ENCODE results near the gene PRDX5. TPM values are rescaled to one million over a fixed set of nuclear protein-coding genes. Genes with fewer than 3 reads are reported as not detected.

Gene PRDX5
- total and polyA plus RNA-seq, 9 of the 15 experiments (the other 6 are each of a cell fraction or from before 2014, with no cell fraction given): 40.8 to 327 (median 204) TPM

DNA sequence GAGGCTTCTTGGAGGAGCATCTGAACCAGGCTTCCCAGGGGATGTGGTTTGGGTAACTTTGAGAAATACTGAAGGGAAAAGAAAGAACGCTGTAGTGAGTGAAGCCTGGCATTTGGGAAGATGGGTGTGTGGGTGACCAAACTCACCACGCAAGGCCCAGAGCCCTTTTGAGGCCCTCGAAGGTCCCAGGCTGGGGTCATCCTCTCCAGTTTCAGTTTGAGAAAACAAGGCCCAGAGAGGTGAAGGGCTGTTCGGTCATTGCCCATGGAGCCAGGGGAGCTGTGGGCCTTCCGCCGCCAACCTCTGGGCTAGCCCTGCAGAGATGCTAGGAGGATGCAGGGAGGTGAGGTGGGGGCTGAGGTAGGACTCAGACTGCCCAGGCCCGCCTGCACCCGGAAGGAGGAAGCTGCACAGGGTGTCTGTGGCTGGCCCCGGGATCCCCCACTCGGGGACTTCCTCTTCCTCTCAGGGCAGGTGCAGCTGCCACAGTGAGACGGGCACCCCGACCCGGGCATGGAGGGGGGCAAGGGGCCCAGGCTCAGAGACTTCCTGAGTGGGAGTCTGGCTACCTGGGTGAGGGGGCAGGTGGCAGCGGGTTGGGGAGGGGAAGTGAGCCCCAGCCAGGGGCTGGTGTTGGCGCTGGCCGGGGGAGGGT is 22.0 kb downstream of the PRDX5 start, which contains the start of gene CCDC88B:
Gene CCDC88B, plus strand, starts transcription at position 451 of the 655 bp plus-strand sequence. Its CDS starts 63 bp downstream, at position 514.
- H3K27ac ChIP-seq (ENCODE audit: extremely low read depth, low read depth, low read length): no peak within 1 kb of the TSS; the same call in 2 of the 3 replicates
- H3K79me2 ChIP-seq (ENCODE audit: control insufficient read depth, insufficient read depth, low read length): no peaks in the 10 kb centered on the region
- intact Hi-C loops (cut with micrococcal nuclease): no loop called here
- H3K9me3 ChIP-seq (replicated peaks; ENCODE audit: control insufficient read depth, insufficient read depth, low read depth, low read length): no peaks in the 10 kb centered on the region
- FAIRE-seq (no peak), ATAC-seq (no peak), DNase-seq (ENCODE audit: extremely low read depth in 1 of 4, low spot score in 3 of 4) (no peak)
- CTCF ChIA-PET (ENCODE audit: low intra/inter-chr PET ratio): no interaction called here
- peaks cover 33 to 68% of the 10 kb centered on the region in 2 experiments for H3K4me1 ChIP-seq (replicated peaks in 1 of 2; ENCODE audit: control insufficient read depth in 2 of 2, insufficient read depth in 2 of 2, low read length in 2 of 2)
- H2AFZ ChIP-seq (ENCODE audit: low read depth, low read length): peak within 1 kb of the TSS; percentile 86
- POLR2A ChIA-PET: interaction anchor here (1.4 kb wide), 2 partner anchors 16 to 22 kb away, joined by 3 to 4 read pairs; partner anchors contain the start of genes PRDX5 and TRMT112
- peak within 1 kb of the TSS; percentile 75 for H3K4me2 ChIP-seq (ENCODE audit: insufficient read depth, low read length)
- peak within 1 kb of the TSS; percentile 36 to 77; a peak in 3 of 4 replicates for H3K9ac ChIP-seq (ENCODE audit: insufficient read depth in 1 of 2, low read depth in 2 of 2, low read length in 2 of 2)
- no peaks in the 10 kb centered on the region for H3K36me3 ChIP-seq (ENCODE audit: control insufficient read depth, insufficient read depth, low read length)
- in situ Hi-C loops (cut with MboI): no loop called here
- no peaks in the 10 kb centered on the region for H3K27me3 ChIP-seq (ENCODE audit: control insufficient read depth in 2 of 2, insufficient read depth in 2 of 2, low read length in 2 of 2)
- peak; percentile 55; the same call in 1 of the 2 replicates for TF ChIP-seq SPI1 (IDR thresholded peaks at IDR 0.05; ENCODE audit: borderline replicate concordance, low read depth, low read length)
- no peak for TF ChIP-seq NFXL1 (CRISPR knock-in tag; IDR thresholded peaks at IDR 0.05)
- no peak for TF ChIP-seq CHD2 (IDR thresholded peaks at IDR 0.05; ENCODE audit: low read depth, low read length)
- TF ChIP-seq SETDB1 (IDR thresholded peaks at IDR 0.05; ENCODE audit: low read length): no peak
- TF ChIP-seq KAT7 (CRISPR knock-in tag; IDR thresholded peaks at IDR 0.05; ENCODE audit: borderline replicate concordance): 0 out of 2 replicates have a peak, but pooled peaks have one; percentile 38
- TF ChIP-seq GABPB1 (CRISPR knock-in tag; IDR thresholded peaks at IDR 0.05): peak; percentile 33; the same call in 1 of the 2 replicates
- TF ChIP-seq ZNF134 (CRISPR knock-in tag; conservative IDR thresholded peaks at IDR 0.05): no peak
- H4K20me1 ChIP-seq (replicated peaks; ENCODE audit: control insufficient read depth, insufficient read depth, low read length): no peaks in the 10 kb centered on the region; the same call in 1 of the 2 replicates
- WGBS (ENCODE audit: insufficient coverage, low coverage, missing lambda C conversion rate): 55% methylated on average over 16 of the region's 16 CpGs
- BruUV-seq (replicated peaks): no TSS peak
- no peaks in the 10 kb centered on the region for H3K9me1 ChIP-seq (ENCODE audit: control insufficient read depth, insufficient read depth, low read length)
- peak within 1 kb of the TSS; percentile 28 for H3K4me3 ChIP-seq
